Measurements from ENCODE around the gene FXYD6. TPM values are rescaled to one million over a fixed set of nuclear protein-coding genes. Genes with fewer than 3 reads are reported as not detected.

Gene FXYD6
- total and polyA plus RNA-seq, 7 donors = 10.8 to 27.9 (median 14.0) TPM

- Histone ChIP-seq H3K4me3 (no peak overlapping the region), H3K27me3 (ENCODE audit: insufficient read depth in 3 of 3, low read length in 2 of 3) (peaks cover 0 to 3% (median 0%) of the 10 kb centered on the region in 3 donors), H3K36me3 (ENCODE audit: insufficient read depth in 1 of 2, low read depth in 1 of 2) (no peaks in the 10 kb centered on the region), H3K4me1 (no peaks in the 10 kb centered on the region), H3K27ac (no peak overlapping the region), H3K9me3 (peaks cover 5% of the 10 kb centered on the region)
- TF ChIP-seq, protein P1, sequence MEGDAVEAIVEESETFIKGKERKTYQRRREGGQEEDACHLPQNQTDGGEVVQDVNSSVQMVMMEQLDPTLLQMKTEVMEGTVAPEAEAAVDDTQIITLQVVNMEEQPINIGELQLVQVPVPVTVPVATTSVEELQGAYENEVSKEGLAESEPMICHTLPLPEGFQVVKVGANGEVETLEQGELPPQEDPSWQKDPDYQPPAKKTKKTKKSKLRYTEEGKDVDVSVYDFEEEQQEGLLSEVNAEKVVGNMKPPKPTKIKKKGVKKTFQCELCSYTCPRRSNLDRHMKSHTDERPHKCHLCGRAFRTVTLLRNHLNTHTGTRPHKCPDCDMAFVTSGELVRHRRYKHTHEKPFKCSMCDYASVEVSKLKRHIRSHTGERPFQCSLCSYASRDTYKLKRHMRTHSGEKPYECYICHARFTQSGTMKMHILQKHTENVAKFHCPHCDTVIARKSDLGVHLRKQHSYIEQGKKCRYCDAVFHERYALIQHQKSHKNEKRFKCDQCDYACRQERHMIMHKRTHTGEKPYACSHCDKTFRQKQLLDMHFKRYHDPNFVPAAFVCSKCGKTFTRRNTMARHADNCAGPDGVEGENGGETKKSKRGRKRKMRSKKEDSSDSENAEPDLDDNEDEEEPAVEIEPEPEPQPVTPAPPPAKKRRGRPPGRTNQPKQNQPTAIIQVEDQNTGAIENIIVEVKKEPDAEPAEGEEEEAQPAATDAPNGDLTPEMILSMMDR (IDR thresholded peaks at IDR 0.05) = no peak
- ATAC-seq (no peak), DNase-seq (peak in 1 of 2 donors; percentile 34)
- intact Hi-C loops (cut with DNase I) = no loop called here
- WGBS, 3 donors = 65 to 77% (median 74%) methylated on average over 4 of the region's 4 CpGs
Observed at GRCh38 chr11:117898059-117898458, 21.6 kb upstream of the FXYD6 start.

- no peaks in the 10 kb centered on the region for H3K36me3 ChIP-seq (ENCODE audit: insufficient read depth in 1 of 2, low read depth in 1 of 2)
- intact Hi-C loops (cut with DNase I) = no loop called here
- DNase-seq (peak in 1 of 2 donors; percentile 2), ATAC-seq (no peak)
- no peak overlapping the region for H3K4me3 ChIP-seq
- peaks cover 5% of the 10 kb centered on the region for H3K9me3 ChIP-seq
- WGBS, 3 donors = 95 to 97% (median 96%) methylated on average over 3 of the region's 3 CpGs
- no peaks in the 10 kb centered on the region for H3K4me1 ChIP-seq
- no peaks in the 10 kb centered on the region for H3K27me3 ChIP-seq (ENCODE audit: insufficient read depth in 3 of 3, low read length in 2 of 3)
- TF ChIP-seq, protein P1 (IDR thresholded peaks at IDR 0.05) = no peak
- H3K27ac ChIP-seq = no peak overlapping the region
Observed at GRCh38 chr11:117892651-117893050, 16.2 kb upstream of the FXYD6 start.

GRCh38 chr11:117891362-117891761, 14.9 kb upstream of the FXYD6 start:
- Histone ChIP-seq H3K9me3 (peaks cover 5% of the 10 kb centered on the region), H3K4me1 (peaks cover under 1% of the 10 kb centered on the region), H3K4me3 (no peak overlapping the region), H3K36me3 (ENCODE audit: insufficient read depth in 1 of 2, low read depth in 1 of 2) (no peaks in the 10 kb centered on the region), H3K27me3 (ENCODE audit: insufficient read depth in 3 of 3, low read length in 2 of 3) (no peaks in the 10 kb centered on the region), H3K27ac (no peak overlapping the region)
- ATAC-seq = no peak
- 77 to 91% (median 80%) methylated on average over 1 to 2 of the region's 2 CpGs for WGBS, 3 donors
- DNase-seq = no peak
- TF ChIP-seq, protein P1 (IDR thresholded peaks at IDR 0.05) = no peak
- intact Hi-C loops (cut with DNase I) = no loop called here

- ATAC-seq (no peak), DNase-seq (peak in 1 of 2 donors; percentile 32)
- no peak overlapping the region for H3K4me3 ChIP-seq
- TF ChIP-seq, protein P1 (IDR thresholded peaks at IDR 0.05) = no peak
- no peak overlapping the region for H3K27ac ChIP-seq
- H3K36me3 ChIP-seq (ENCODE audit: insufficient read depth in 1 of 2, low read depth in 1 of 2) = no peaks in the 10 kb centered on the region
- WGBS, 3 donors = 90 to 93% (median 91%) methylated on average over 8 of the region's 8 CpGs
- no peaks in the 10 kb centered on the region for H3K9me3 ChIP-seq
- no peaks in the 10 kb centered on the region for H3K27me3 ChIP-seq (ENCODE audit: insufficient read depth in 3 of 3, low read length in 2 of 3)
- H3K4me1 ChIP-seq = peaks cover 6% of the 10 kb centered on the region
- intact Hi-C loops (cut with DNase I) = no loop called here
Observed at GRCh38 chr11:117888139-117888566, 11.7 kb upstream of the FXYD6 start.

All from psoas muscle (tissue), 8 donors.